ENCODE results near the gene NOL3. TPM values are rescaled to one million over a fixed set of nuclear protein-coding genes. Genes with fewer than 3 reads are reported as not detected.
A peak's percentile ranks its signal among the peaks of the same experiment; 100 is the strongest.

NOL3 gene
- total and polyA plus RNA-seq, 12 donors: 36.4 to 168 (median 110) TPM

DNA sequence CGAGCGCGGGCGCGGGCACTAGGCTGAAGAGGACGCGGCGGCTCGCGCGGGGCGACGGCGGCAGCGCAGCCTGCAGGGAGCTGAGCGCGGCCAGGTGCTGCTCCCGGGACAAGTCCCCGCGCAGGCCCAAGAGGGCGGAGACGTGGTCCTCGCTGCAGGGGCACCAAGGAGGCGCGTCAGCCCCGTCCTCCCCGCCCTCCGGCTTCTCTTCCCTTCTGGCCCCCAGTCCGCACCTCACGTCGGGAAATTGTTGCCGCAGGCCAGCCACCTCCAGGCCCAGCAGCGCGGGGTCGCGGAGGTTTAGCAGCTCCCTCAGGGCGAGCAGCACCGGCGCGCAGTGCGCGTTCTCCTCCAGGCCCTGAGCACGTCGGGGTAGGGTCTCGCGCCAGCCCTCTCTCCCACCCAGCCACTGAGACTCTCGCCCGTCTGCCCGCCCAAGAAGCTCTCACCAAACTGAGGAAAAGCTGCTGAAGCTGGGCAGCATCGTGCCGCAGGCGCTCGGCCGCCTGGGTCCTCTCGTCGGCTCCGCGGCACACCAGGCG, 14.2 kb downstream of the NOL3 start:
- DNase-seq: no peak
- no peaks in the 10 kb centered on the region for H3K9me3 ChIP-seq (replicated peaks in 1 of 3)
- H3K27ac ChIP-seq: peak overlapping the region; percentile 65 to 99 (median 99)
- peaks cover 29 to 44% of the 10 kb centered on the region in 2 donors for H3K4me1 ChIP-seq (replicated peaks in 1 of 2)
- WGBS, 4 donors: 4 to 12% (median 11%) methylated on average over 17 to 59 of the region's 59 CpGs; no CpG with 5 or more reads in 1 of the 4 donors
- peak overlapping the region in 2 of 4 donors; percentile 74 to 82 for H3K4me3 ChIP-seq
- intact Hi-C loops (cut with DNase I): no loop called here
- no peaks in the 10 kb centered on the region for H3K36me3 ChIP-seq (replicated peaks in 1 of 2)
- TF ChIP-seq POLR2A (IDR thresholded peaks at IDR 0.05): no peak
- TF ChIP-seq, protein P1, sequence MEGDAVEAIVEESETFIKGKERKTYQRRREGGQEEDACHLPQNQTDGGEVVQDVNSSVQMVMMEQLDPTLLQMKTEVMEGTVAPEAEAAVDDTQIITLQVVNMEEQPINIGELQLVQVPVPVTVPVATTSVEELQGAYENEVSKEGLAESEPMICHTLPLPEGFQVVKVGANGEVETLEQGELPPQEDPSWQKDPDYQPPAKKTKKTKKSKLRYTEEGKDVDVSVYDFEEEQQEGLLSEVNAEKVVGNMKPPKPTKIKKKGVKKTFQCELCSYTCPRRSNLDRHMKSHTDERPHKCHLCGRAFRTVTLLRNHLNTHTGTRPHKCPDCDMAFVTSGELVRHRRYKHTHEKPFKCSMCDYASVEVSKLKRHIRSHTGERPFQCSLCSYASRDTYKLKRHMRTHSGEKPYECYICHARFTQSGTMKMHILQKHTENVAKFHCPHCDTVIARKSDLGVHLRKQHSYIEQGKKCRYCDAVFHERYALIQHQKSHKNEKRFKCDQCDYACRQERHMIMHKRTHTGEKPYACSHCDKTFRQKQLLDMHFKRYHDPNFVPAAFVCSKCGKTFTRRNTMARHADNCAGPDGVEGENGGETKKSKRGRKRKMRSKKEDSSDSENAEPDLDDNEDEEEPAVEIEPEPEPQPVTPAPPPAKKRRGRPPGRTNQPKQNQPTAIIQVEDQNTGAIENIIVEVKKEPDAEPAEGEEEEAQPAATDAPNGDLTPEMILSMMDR (IDR thresholded peaks at IDR 0.05): no peak
- no peaks in the 10 kb centered on the region for H3K27me3 ChIP-seq

GRCh38 chr16:67184995-67185650, 14.8 kb downstream of the NOL3 start:
- Histone ChIP-seq H3K27ac (peak overlapping the region in 2 of 5 donors; percentile 99), H3K4me1 (replicated peaks in 1 of 2) (peaks cover 29 to 49% of the 10 kb centered on the region in 2 donors), H3K4me3 (peak overlapping the region in 1 of 4 donors; percentile 74), H3K27me3 (no peaks in the 10 kb centered on the region), H3K36me3 (replicated peaks in 1 of 2) (no peaks in the 10 kb centered on the region), H3K9me3 (replicated peaks in 1 of 3) (no peaks in the 10 kb centered on the region)
- TF ChIP-seq POLR2A (IDR thresholded peaks at IDR 0.05): peak in 1 of 2 donors; percentile 28
- TF ChIP-seq, protein P1 (IDR thresholded peaks at IDR 0.05): peak; percentile 62 to 90 (median 83)
- WGBS, 4 donors: 15 to 24% (median 18%) methylated on average over 17 to 43 of the region's 43 CpGs
- peak; percentile 90 to 97 (median 95) for DNase-seq
- intact Hi-C loops (cut with DNase I): no loop called here

GRCh38 chr16:67185651-67186134, 15.4 kb downstream of the NOL3 start:
- 7 to 11% (median 10%) methylated on average over 10 to 12 of the region's 12 CpGs for WGBS, 4 donors
- DNase-seq: no peak
- Histone ChIP-seq H3K36me3 (replicated peaks in 1 of 2) (no peaks in the 10 kb centered on the region), H3K27me3 (no peaks in the 10 kb centered on the region), H3K4me3 (no peak overlapping the region), H3K27ac (peak overlapping the region in 2 of 5 donors; percentile 99), H3K9me3 (replicated peaks in 1 of 3) (no peaks in the 10 kb centered on the region), H3K4me1 (replicated peaks in 1 of 2) (peaks cover 29 to 47% of the 10 kb centered on the region in 2 donors)
- intact Hi-C loops (cut with DNase I): no loop called here
- no peak for TF ChIP-seq POLR2A (IDR thresholded peaks at IDR 0.05)
- TF ChIP-seq, protein P1 (IDR thresholded peaks at IDR 0.05): peak in 2 of 6 experiments; percentile 5 to 29

- H3K36me3 ChIP-seq (replicated peaks in 1 of 2): no peaks in the 10 kb centered on the region
- TF ChIP-seq, protein P1 (IDR thresholded peaks at IDR 0.05): no peak
- TF ChIP-seq POLR2A (IDR thresholded peaks at IDR 0.05): no peak
- peak overlapping the region in 1 of 5 donors; percentile 99 for H3K27ac ChIP-seq
- H3K4me1 ChIP-seq (replicated peaks in 1 of 2): peaks cover 24 to 44% of the 10 kb centered on the region in 2 donors
- H3K27me3 ChIP-seq: no peaks in the 10 kb centered on the region
- H3K4me3 ChIP-seq: no peak overlapping the region
- H3K9me3 ChIP-seq (replicated peaks in 1 of 3): no peaks in the 10 kb centered on the region
- intact Hi-C loops (cut with DNase I): no loop called here
- DNase-seq: no peak
- 38 to 48% (median 44%) methylated on average over 3 to 5 of the region's 5 CpGs for whole genome bisulfite sequencing, 4 donors
Observed at GRCh38 chr16:67186550-67186950, 16.2 kb downstream of the NOL3 start.
